ENCODE results near the gene PTK6. TPM values are rescaled to one million over a fixed set of nuclear protein-coding genes. Genes with fewer than 3 reads are reported as not detected.

The PTK6 gene
- total RNA-seq, 2 donors from 2014 or later: 0.56 TPM; not detected in 1

DNA sequence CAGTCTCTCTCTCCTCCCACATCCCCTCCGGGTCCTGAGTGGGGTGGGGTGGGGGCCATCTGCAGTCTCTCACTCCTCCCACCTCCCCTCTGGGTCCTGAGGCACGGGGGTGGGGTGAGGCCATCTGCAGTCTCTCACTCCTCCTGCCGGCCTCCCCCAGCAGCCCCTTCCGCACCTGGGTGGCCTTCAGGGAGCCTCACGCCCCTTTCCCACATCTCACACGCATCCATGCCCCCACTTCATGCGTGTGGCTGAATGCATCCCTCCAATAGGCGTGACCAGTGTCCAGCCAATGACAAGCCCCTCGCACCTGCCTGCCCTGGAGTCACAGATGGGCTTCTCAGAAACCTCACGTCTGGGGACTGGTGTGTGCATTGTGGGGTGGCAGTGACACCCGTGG, 11.4 kb upstream of the PTK6 start:
- H3K4me3 ChIP-seq: no peak overlapping the region
- peaks cover 0 to 2% of the 10 kb centered on the region in 2 donors for H3K4me1 ChIP-seq (ENCODE audit: control insufficient read depth in 1 of 2, low read depth in 2 of 2)
- H3K27ac ChIP-seq: no peak overlapping the region
- H3K9me3 ChIP-seq: no peaks in the 10 kb centered on the region
- DNase-seq (ENCODE audit: low spot score) (no peak), ATAC-seq (ENCODE audit: insufficient number of reproducible peaks, low FRiP score, low read depth) (no peak)
- peaks cover 8% of the 10 kb centered on the region for H3K27me3 ChIP-seq (replicated peaks; ENCODE audit: insufficient read depth)
- TF ChIP-seq, protein P1, sequence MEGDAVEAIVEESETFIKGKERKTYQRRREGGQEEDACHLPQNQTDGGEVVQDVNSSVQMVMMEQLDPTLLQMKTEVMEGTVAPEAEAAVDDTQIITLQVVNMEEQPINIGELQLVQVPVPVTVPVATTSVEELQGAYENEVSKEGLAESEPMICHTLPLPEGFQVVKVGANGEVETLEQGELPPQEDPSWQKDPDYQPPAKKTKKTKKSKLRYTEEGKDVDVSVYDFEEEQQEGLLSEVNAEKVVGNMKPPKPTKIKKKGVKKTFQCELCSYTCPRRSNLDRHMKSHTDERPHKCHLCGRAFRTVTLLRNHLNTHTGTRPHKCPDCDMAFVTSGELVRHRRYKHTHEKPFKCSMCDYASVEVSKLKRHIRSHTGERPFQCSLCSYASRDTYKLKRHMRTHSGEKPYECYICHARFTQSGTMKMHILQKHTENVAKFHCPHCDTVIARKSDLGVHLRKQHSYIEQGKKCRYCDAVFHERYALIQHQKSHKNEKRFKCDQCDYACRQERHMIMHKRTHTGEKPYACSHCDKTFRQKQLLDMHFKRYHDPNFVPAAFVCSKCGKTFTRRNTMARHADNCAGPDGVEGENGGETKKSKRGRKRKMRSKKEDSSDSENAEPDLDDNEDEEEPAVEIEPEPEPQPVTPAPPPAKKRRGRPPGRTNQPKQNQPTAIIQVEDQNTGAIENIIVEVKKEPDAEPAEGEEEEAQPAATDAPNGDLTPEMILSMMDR (IDR thresholded peaks at IDR 0.05): no peak
- H3K36me3 ChIP-seq: no peaks in the 10 kb centered on the region

DNA sequence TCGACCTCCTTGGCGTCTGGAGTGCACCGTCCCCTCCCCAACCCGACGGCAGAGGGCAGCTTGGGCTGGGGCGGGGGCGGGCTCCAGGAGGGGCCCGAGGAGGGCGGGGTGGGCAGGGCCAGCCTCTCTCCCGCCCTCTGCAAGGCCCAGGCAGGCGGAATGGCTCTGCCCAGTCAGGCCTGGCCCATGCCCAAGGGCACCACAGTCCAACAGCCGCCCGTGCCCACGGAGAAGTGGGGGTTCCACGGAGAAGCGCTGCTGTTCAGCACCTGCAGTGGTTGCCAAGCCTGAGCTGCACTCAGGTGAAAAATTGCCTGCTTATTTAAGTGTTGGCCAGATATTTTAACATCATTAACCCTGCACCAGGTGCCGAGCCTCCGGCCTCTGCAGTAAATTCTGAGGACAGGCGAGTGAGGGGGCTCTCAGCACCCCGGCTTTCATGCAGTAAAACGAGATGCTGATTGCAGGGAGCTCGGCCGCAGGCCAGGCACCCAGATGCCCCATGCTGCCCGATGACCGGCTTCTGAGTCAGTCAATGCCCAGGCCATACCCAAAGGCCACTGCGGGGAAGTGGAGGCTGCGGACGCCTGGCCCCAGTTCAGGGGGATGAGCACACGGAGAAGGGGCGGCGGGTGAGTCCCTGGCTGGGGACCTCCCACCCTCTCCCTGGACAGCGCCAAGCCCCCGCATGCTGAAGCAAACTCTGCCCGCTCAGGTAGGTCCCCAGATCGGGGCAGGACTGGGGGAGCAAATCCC, 10.7 kb upstream of the PTK6 start, which contains the start of gene SRMS:
Gene SRMS, minus strand, starts transcription at position 25 of the 756 bp plus-strand sequence. CDS start 286 bp downstream, outside the sequence.
- TF ChIP-seq, protein P1 (IDR thresholded peaks at IDR 0.05): no peak
- H3K27me3 ChIP-seq (replicated peaks; ENCODE audit: insufficient read depth): peaks cover 8% of the 10 kb centered on the region
- H3K9me3 ChIP-seq: no peaks in the 10 kb centered on the region

DNA sequence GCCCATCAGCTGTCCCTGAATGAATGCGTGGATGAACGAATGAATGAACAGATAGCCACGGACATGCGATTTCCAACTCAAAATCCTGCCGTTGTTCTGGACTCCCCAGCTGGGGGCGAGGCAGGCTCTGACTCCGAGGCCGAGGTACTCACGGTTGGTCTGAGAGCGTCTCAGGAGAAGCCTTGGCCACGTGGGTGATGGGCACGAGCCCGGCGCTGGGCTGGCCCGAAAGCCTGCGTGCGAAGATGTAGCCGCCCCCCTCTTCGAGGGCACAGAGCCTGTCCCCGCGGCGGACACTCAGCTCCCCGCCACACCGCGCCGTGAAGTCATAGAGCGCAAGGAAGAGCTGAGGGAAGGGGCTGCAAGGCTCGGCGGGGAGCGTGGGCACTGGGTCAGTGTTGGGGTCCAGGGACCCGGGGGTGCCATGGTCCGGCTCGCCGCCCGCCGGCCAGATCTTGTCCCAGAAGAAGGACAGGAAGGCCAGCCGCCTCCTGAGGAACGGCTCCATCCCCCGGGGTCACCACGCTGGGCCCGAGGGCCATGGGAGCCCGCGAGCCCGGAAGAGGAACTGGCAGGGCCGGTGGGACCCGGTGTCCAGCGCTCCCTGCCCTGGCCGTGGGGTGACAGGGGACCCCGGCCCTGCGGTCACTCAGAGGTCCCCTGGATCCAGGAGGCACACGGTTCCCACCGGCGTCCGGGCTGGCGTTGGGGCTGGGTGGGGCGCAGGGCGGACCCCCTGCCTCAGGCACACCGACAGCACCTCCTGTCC, 10.0 kb upstream of the PTK6 start:
- H3K4me3 ChIP-seq: no peak overlapping the region
- DNase-seq (ENCODE audit: low spot score) (no peak), ATAC-seq (ENCODE audit: insufficient number of reproducible peaks, low FRiP score, low read depth) (no peak)
- peaks cover 8% of the 10 kb centered on the region for H3K27me3 ChIP-seq (replicated peaks; ENCODE audit: insufficient read depth)
- H3K9me3 ChIP-seq: no peaks in the 10 kb centered on the region
- no peak overlapping the region for H3K27ac ChIP-seq
- no peaks in the 10 kb centered on the region for H3K4me1 ChIP-seq (ENCODE audit: control insufficient read depth in 1 of 2, low read depth in 2 of 2)
- H3K36me3 ChIP-seq: no peaks in the 10 kb centered on the region
- TF ChIP-seq, protein P1 (IDR thresholded peaks at IDR 0.05): no peak

More for the DNA sequence above, 10.7 kb upstream of the PTK6 start, which contains the start of gene SRMS:
- no peak within 1 kb of the TSS for H3K4me3 ChIP-seq
- H3K36me3 ChIP-seq: no peaks in the 10 kb centered on the region
- H3K27ac ChIP-seq: no peak within 1 kb of the TSS
- ATAC-seq (ENCODE audit: insufficient number of reproducible peaks, low FRiP score, low read depth) (no peak), DNase-seq (ENCODE audit: low spot score) (no peak)
- no peaks in the 10 kb centered on the region for H3K4me1 ChIP-seq (ENCODE audit: control insufficient read depth in 1 of 2, low read depth in 2 of 2)

DNA sequence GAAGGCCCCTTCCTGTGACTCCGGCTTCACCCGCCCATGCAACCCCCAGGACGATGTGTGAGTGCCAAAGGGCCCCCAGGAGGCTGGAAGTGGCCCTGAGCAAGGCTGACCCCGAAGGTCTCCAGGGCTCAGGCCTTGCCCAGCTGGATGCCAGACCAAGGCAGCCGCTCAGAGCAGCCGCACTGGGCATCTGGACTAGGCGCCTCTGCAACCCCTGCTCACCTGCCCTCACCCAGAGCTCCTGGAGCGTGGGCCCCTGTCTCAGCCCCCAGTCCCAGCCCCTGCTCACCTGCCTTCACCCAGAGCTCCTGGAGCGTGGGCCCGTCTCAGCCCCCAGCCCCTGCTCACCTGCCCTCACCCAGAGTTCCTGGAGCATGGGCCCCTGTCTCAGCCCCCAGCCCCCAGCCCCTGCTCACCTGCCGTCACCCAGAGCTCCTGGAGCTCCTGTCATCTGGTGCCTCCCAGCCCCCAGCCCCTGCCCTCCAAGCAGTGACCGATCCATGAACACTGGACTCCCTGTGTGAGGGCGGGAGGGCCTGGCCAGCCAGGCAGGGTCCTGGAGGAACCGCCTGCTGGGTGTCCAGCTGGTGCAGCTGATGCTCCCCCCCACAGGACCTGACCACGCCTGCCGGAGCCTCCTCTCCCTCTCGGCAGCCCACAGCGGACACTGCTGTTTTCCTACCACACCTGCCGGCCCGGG, 9.2 kb upstream of the PTK6 start:
- DNase-seq (ENCODE audit: low spot score): no peak
- ATAC-seq (ENCODE audit: insufficient number of reproducible peaks, low FRiP score, low read depth): no peak
- TF ChIP-seq, protein P1 (IDR thresholded peaks at IDR 0.05): no peak
- H3K4me3 ChIP-seq: no peak overlapping the region
- no peaks in the 10 kb centered on the region for H3K9me3 ChIP-seq
- peaks cover 8% of the 10 kb centered on the region for H3K27me3 ChIP-seq (replicated peaks; ENCODE audit: insufficient read depth)
- H3K4me1 ChIP-seq (ENCODE audit: control insufficient read depth in 1 of 2, low read depth in 2 of 2): no peaks in the 10 kb centered on the region
- H3K36me3 ChIP-seq: no peaks in the 10 kb centered on the region
- no peak overlapping the region for H3K27ac ChIP-seq

DNA sequence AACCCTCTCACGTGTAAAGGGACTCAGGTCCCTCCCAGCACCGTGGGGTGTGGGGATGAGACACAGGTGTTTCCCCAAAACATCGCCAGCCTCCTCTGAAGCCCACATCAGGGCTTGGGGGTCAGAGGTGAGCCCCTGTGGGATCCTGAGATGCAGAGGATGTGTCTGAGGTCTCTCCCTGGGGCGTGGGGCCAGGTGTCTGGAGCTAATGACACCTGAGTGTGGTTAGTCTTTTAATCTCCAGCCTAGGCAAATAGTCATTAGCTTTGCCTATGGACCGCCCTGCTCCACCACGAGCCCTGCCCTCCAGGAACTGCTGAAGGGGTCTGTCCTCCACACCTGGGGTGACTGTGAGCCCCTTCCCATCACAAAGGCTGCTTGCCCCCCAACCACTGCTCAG, 8.6 kb upstream of the PTK6 start:
- H3K9me3 ChIP-seq: no peaks in the 10 kb centered on the region
- no peak overlapping the region for H3K4me3 ChIP-seq
- H3K27ac ChIP-seq: no peak overlapping the region
- TF ChIP-seq, protein P1 (IDR thresholded peaks at IDR 0.05): no peak
- H3K4me1 ChIP-seq (ENCODE audit: control insufficient read depth in 1 of 2, low read depth in 2 of 2): no peaks in the 10 kb centered on the region
- DNase-seq (ENCODE audit: low spot score) (no peak), ATAC-seq (ENCODE audit: insufficient number of reproducible peaks, low FRiP score, low read depth) (no peak)
- no peaks in the 10 kb centered on the region for H3K36me3 ChIP-seq
- peaks cover 8% of the 10 kb centered on the region for H3K27me3 ChIP-seq (replicated peaks; ENCODE audit: insufficient read depth)
